Neural cell (in vitro differentiated cells): ENCODE data around the gene GPN1. TPM values are rescaled to one million over a fixed set of nuclear protein-coding genes. Genes with fewer than 3 reads are reported as not detected.

ENCODE experiments used
- H2AFZ ChIP-seq: fragments of 200-600, 300-800 bp; sonication (generic), shearing (Covaris generic); 2 replicates; pipeline ENCODE4 v1.6.0; 2014; ENCODE audit warnings: low read depth, mild to moderate bottlenecking, antibody characterized with exemption, low read length, moderate library complexity
- H3F3A ChIP-seq: fragments of 200-600 bp; shearing (Covaris generic); 2 replicates; pipeline ENCODE4 v1.6.1; 2016; ENCODE audit warnings: mild to moderate bottlenecking, moderate library complexity, mixed read lengths, antibody characterized with exemption, low read length; ENCODE audit not compliant: insufficient read depth, poor library complexity, severe bottlenecking
- H3K27ac ChIP-seq: fragments of 200-600, 300-800 bp; sonication (generic), shearing (Covaris generic); 2 replicates; pipeline ENCODE4 v1.5.1; 2014; ENCODE audit warnings: mild to moderate bottlenecking, low read length, moderate library complexity
- H3K27me3 ChIP-seq: fragments of 300-800, 200-600 bp; sonication (generic), shearing (Covaris generic); 2 replicates; pipeline ENCODE4 v1.6.0; 2014; ENCODE audit warnings: mild to moderate bottlenecking, low read depth, low read length, moderate library complexity; ENCODE audit not compliant: insufficient read depth
- H3K36me3 ChIP-seq: fragments of 300-800, 200-600 bp; sonication (generic), shearing (Covaris generic); 2 replicates; pipeline ENCODE4 v1.5.1; 2014; ENCODE audit warnings: mild to moderate bottlenecking, antibody characterized with exemption, low read length, moderate library complexity; ENCODE audit not compliant: insufficient read depth
- H3K4me2 ChIP-seq: fragments of 300-800, 200-600 bp; sonication (generic), shearing (Covaris generic); 2 replicates; pipeline ENCODE4 v1.6.0; 2014; ENCODE audit warnings: mild to moderate bottlenecking, low read length
- H3K4me3 ChIP-seq: fragments of 300-800, 200-600 bp; sonication (generic), shearing (Covaris generic); 2 replicates; pipeline ENCODE4 v1.5.1; 2014; ENCODE audit warnings: mild to moderate bottlenecking, low read length, moderate library complexity
- H3K79me2 ChIP-seq: fragments of 200-600 bp; shearing (Covaris generic); replicated peaks from 2 replicates; pipeline ENCODE4 v1.6.0; 2014; ENCODE audit warnings: mild to moderate bottlenecking, low read length, moderate library complexity; ENCODE audit not compliant: insufficient read depth
- H3K9ac ChIP-seq: fragments of 300-800, 200-600 bp; sonication (generic), shearing (Covaris generic); 2 replicates; pipeline ENCODE4 v1.6.1; 2016; ENCODE audit warnings: mild to moderate bottlenecking, low read length, mixed read lengths
- H3K9me2 ChIP-seq: fragments of 200-600 bp; shearing (Covaris generic); 2 replicates; pipeline ENCODE4 v1.6.1; 2016; ENCODE audit warnings: mild to moderate bottlenecking, low read length, mixed read lengths; ENCODE audit not compliant: insufficient read depth
- H3K9me3 ChIP-seq: fragments of 200-600, 300-800 bp; sonication (generic), shearing (Covaris generic); 2 replicates; pipeline ENCODE4 v1.6.1; 2016; ENCODE audit warnings: mild to moderate bottlenecking, mixed run types, low read length, moderate library complexity, mixed read lengths
- H4K20me1 ChIP-seq: fragments of 200-600 bp; shearing (Covaris generic); 2 replicates; pipeline ENCODE4 v1.6.1; 2016; ENCODE audit warnings: mild to moderate bottlenecking, mixed run types; ENCODE audit not compliant: insufficient read depth
- EP300 ChIP-seq: fragments of 450-650 bp; conservative IDR thresholded peaks from 2 replicates; pipeline ENCODE4 v1.6.1; 2014; ENCODE audit warnings: antibody characterized with exemption, mild to moderate bottlenecking, moderate library complexity; ENCODE audit not compliant: poor library complexity, severe bottlenecking
- EZH2 ChIP-seq: fragments of 200-600, 300-800 bp; shearing (Covaris generic), sonication (generic); IDR thresholded peaks from 2 replicates; pipeline ENCODE4 v1.6.1; 2014; ENCODE audit warnings: antibody characterized with exemption, low read length, borderline replicate concordance, mild to moderate bottlenecking; ENCODE audit not compliant: insufficient read depth, poor library complexity, severe bottlenecking
- MXI1 ChIP-seq: fragments of 450-650 bp; conservative IDR thresholded peaks from 2 replicates; pipeline ENCODE4 v1.6.1; 2014; ENCODE audit warnings: antibody characterized with exemption, mild to moderate bottlenecking; ENCODE audit not compliant: poor library complexity, severe bottlenecking
- POLR2AphosphoS5 ChIP-seq: IDR thresholded peaks from 2 replicates; pipeline ENCODE4 v1.6.1; 2012
- RAD21 ChIP-seq: fragments of 450-650 bp; conservative IDR thresholded peaks from 2 replicates; pipeline ENCODE4 v1.6.1; 2014; ENCODE audit warnings: antibody characterized with exemption, mild to moderate bottlenecking, moderate library complexity
- REST ChIP-seq: IDR thresholded peaks from 2 replicates; pipeline ENCODE4 v1.6.1; 2012; ENCODE audit warnings: borderline replicate concordance
- SMC3 ChIP-seq: fragments of 450-650 bp; conservative IDR thresholded peaks from 2 replicates; pipeline ENCODE4 v1.6.1; 2014; ENCODE audit warnings: antibody characterized with exemption, mild to moderate bottlenecking, moderate library complexity; ENCODE audit not compliant: poor library complexity
- TAF1 ChIP-seq: IDR thresholded peaks from 2 replicates; pipeline ENCODE4 v1.6.1; 2012; ENCODE audit warnings: low read depth
- polyA plus RNA-seq: library from polyadenylated mRNA; depleted of rRNA; stranded (reverse); fragments of >200 nt; gene quantifications from 2 replicates; pipeline ENCODE4 v1.2.3, GENCODE V29; 2014
- TF ChIP-seq, protein P1 (sequence below): fragments of 450-650 bp; IDR thresholded peaks from 2 replicates; pipeline ENCODE4 v1.5.1; 2014; ENCODE audit warnings: antibody characterized with exemption, mild to moderate bottlenecking, moderate library complexity; ENCODE audit not compliant: poor library complexity, severe bottlenecking

GPN1 gene
- polyA plus RNA-seq, 1 donor from 2014 or later = 48.2 TPM

DNA sequence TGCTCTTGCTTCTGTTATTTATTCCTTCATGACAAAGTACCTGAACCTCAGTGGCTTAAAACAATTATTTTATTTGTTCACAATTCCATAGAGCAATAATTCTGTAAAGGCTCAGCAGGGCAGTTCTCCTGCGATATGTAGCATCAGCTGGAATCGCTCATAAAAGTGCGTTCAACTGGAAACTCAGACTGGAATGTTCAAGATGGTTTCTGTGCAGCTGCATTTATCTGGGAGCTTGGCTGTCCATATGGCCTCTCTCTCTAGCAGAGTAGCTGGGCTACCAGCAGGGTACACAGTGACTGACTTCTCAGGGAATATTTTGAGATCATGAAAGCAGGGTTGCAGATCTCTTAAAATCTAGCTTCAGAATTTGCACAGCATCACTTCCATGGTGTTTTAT lies 13.5 kb upstream of the GPN1 start:
- Histone ChIP-seq H3K9ac (no peak overlapping the region), H3K27ac (no peak overlapping the region), H3K9me3 (no peaks in the 10 kb centered on the region), H3K4me2 (no peak overlapping the region), H3K9me2 (no peaks in the 10 kb centered on the region), H3K36me3 (no peaks in the 10 kb centered on the region), H3K79me2 (no peaks in the 10 kb centered on the region), H4K20me1 (no peaks in the 10 kb centered on the region), H3F3A (no peaks in the 10 kb centered on the region), H3K4me3 (no peak overlapping the region), H2AFZ (no peak overlapping the region), H3K27me3 (no peaks in the 10 kb centered on the region)
- TF ChIP-seq POLR2AphosphoS5 (no peak), SMC3 (no peak), RAD21 (no peak), EZH2 (no peak)
- TF ChIP-seq, protein P1, sequence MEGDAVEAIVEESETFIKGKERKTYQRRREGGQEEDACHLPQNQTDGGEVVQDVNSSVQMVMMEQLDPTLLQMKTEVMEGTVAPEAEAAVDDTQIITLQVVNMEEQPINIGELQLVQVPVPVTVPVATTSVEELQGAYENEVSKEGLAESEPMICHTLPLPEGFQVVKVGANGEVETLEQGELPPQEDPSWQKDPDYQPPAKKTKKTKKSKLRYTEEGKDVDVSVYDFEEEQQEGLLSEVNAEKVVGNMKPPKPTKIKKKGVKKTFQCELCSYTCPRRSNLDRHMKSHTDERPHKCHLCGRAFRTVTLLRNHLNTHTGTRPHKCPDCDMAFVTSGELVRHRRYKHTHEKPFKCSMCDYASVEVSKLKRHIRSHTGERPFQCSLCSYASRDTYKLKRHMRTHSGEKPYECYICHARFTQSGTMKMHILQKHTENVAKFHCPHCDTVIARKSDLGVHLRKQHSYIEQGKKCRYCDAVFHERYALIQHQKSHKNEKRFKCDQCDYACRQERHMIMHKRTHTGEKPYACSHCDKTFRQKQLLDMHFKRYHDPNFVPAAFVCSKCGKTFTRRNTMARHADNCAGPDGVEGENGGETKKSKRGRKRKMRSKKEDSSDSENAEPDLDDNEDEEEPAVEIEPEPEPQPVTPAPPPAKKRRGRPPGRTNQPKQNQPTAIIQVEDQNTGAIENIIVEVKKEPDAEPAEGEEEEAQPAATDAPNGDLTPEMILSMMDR = no peak

DNA sequence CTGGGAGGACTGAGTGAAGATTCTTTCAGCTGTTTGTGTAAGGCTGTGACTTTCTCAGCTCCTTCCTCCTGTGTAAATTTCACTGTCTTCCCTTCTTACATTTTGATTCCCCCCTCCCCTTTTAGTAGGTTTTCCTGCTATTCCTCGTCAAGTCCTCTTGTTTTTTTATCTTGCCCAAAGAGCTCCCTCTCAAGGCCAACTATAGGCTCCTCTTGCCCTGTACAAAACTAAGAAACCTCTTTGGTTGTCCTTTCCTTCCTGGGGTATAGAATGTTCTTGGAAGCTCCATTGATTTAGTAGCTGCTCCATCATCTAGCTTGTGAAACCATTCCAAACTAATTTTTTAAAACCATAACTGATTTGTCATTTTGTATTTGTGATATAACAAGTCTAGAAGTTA lies 7.3 kb upstream of the GPN1 start:
- H3K9me3 ChIP-seq = no peaks in the 10 kb centered on the region
- no peaks in the 10 kb centered on the region for H3K9me2 ChIP-seq
- no peaks in the 10 kb centered on the region for H3K27me3 ChIP-seq
- H4K20me1 ChIP-seq = no peaks in the 10 kb centered on the region
- H3K4me2 ChIP-seq = no peak overlapping the region
- no peak overlapping the region for H3K9ac ChIP-seq
- no peak overlapping the region for H3K4me3 ChIP-seq
- no peaks in the 10 kb centered on the region for H3F3A ChIP-seq
- no peaks in the 10 kb centered on the region for H3K79me2 ChIP-seq
- no peak overlapping the region for H3K27ac ChIP-seq
- TF ChIP-seq TAF1 = no peak
- TF ChIP-seq SMC3 = no peak
- no peak for TF ChIP-seq EP300
- no peak for TF ChIP-seq MXI1
- TF ChIP-seq, protein P1 = no peak
- no peak for TF ChIP-seq POLR2AphosphoS5
- TF ChIP-seq EZH2 = no peak
- TF ChIP-seq RAD21 = no peak
- H3K36me3 ChIP-seq = no peaks in the 10 kb centered on the region
- no peak overlapping the region for H2AFZ ChIP-seq

- H3K9me3 ChIP-seq = no peaks in the 10 kb centered on the region
- no peak for TF ChIP-seq SMC3
- TF ChIP-seq EP300 = no peak
- no peak for TF ChIP-seq RAD21
- TF ChIP-seq MXI1 = no peak
- no peak for TF ChIP-seq REST
- TF ChIP-seq, protein P1 = no peak
- TF ChIP-seq TAF1 = no peak
- TF ChIP-seq EZH2 = no peak
- TF ChIP-seq POLR2AphosphoS5 = no peak
- no peak overlapping the region for H3K9ac ChIP-seq
- no peaks in the 10 kb centered on the region for H3K79me2 ChIP-seq
- no peak overlapping the region for H3K4me3 ChIP-seq
- no peak overlapping the region for H3K4me2 ChIP-seq
- H4K20me1 ChIP-seq = no peaks in the 10 kb centered on the region
- no peak overlapping the region for H3K27ac ChIP-seq
- no peaks in the 10 kb centered on the region for H3K9me2 ChIP-seq
- H3K36me3 ChIP-seq = no peaks in the 10 kb centered on the region
- no peak overlapping the region for H2AFZ ChIP-seq
- no peaks in the 10 kb centered on the region for H3F3A ChIP-seq
- H3K27me3 ChIP-seq = no peaks in the 10 kb centered on the region
These were observed 5.9 kb upstream of the GPN1 start for GRCh38 chr2:27622921-27623384.
